Jurkat, Clone E6-1 (cell line): ENCODE data around the gene RSRP1.
A peak's percentile ranks its signal among the peaks of the same experiment; 100 is the strongest.
"Not testable (repeated sequence)": the region's sequence is repeated elsewhere in the genome, so short reads cannot be mapped to it uniquely, and the experiment has no call there.

Source experiments
- DNase-seq: peaks from one replicate; pipeline ENCODE4 v3.0.0-alpha.2; 2011; ENCODE audit warnings: low read depth, low spot score
- H3K4me3 ChIP-seq: 2 replicates; pipeline ENCODE4 v1.5.1; 2011; ENCODE audit warnings: mild to moderate bottlenecking, low read length, control low read depth, moderate library complexity

RSRP1 gene

GRCh38 chr1:25260336-25260735 is 13.1 kb upstream of the RSRP1 start:
- not testable (repeated sequence) for H3K4me3 ChIP-seq, DNase-seq

GRCh38 chr1:25259813-25260212 is 12.6 kb upstream of the RSRP1 start:
- not testable (repeated sequence) for DNase-seq, H3K4me3 ChIP-seq

- no peak overlapping the region for H3K4me3 ChIP-seq
- no peak for DNase-seq
These were observed 9.9 kb upstream of the RSRP1 start for GRCh38 chr1:25257196-25257595.

- DNase-seq = no peak
- no peak overlapping the region for H3K4me3 ChIP-seq
These were observed 9.3 kb upstream of the RSRP1 start for GRCh38 chr1:25256578-25256965.

- DNase-seq = no peak
- H3K4me3 ChIP-seq = no peak overlapping the region
These were observed 8.7 kb upstream of the RSRP1 start for GRCh38 chr1:25255706-25256577.

- no peak for DNase-seq
- no peak overlapping the region for H3K4me3 ChIP-seq
These were observed 6.7 kb upstream of the RSRP1 start for GRCh38 chr1:25253911-25254310.

GRCh38 chr1:25247829-25248754 is 838 bp upstream of the RSRP1 start:
- no peak for DNase-seq
- peak overlapping the region; percentile 97 for H3K4me3 ChIP-seq

GRCh38 chr1:25246600-25247023 is 642 bp downstream of the RSRP1 start:
- no peak for DNase-seq
- H3K4me3 ChIP-seq = peak overlapping the region; percentile 97

- peak overlapping the region; percentile 97 for H3K4me3 ChIP-seq
- DNase-seq = no peak
These were observed 1.2 kb downstream of the RSRP1 start for GRCh38 chr1:25245809-25246599.

- DNase-seq = no peak
- H3K4me3 ChIP-seq = peak overlapping the region; percentile 97; the same call in 1 of the 2 replicates
These were observed 1.9 kb downstream of the RSRP1 start for GRCh38 chr1:25245393-25245792.

- no peak overlapping the region for H3K4me3 ChIP-seq
- no peak for DNase-seq
These were observed 3.3 kb downstream of the RSRP1 start for GRCh38 chr1:25243907-25244306.

- peak overlapping the region; percentile 65 for H3K4me3 ChIP-seq
- peak; percentile 86 for DNase-seq
These were observed 7.3 kb downstream of the RSRP1 start for GRCh38 chr1:25239681-25240541.

- H3K4me3 ChIP-seq = no peak overlapping the region
- DNase-seq = no peak
These were observed 9.2 kb downstream of the RSRP1 start for GRCh38 chr1:25238046-25238445.

GRCh38 chr1:25236261-25236660 is 11.0 kb downstream of the RSRP1 start:
- H3K4me3 ChIP-seq, DNase-seq: not testable (repeated sequence)

- H3K4me3 ChIP-seq, DNase-seq: not testable (repeated sequence)
These were observed 11.8 kb downstream of the RSRP1 start for GRCh38 chr1:25235411-25235810.

- peak; percentile 71 for DNase-seq
These were observed 14.1 kb downstream of the RSRP1 start for GRCh38 chr1:25232866-25233784.

More at GRCh38 chr1:25232866-25233784, 14.1 kb downstream of the RSRP1 start:
- H3K4me3 ChIP-seq = peak overlapping the region; percentile 80
